A673 (cell line): ENCODE data around the gene PRKAG2. TPM values are rescaled to one million over a fixed set of nuclear protein-coding genes. Genes with fewer than 3 reads are reported as not detected.

ENCODE experiments used
- BruUV-seq: library from RNA; stranded (reverse); fragments of 400-500 nt; replicated peaks from 2 replicates; lab custom pipeline; 2021; lab: Mats Ljungman, UMichigan
- CTCF ChIA-PET: fragments of 300-600 bp; sonication (Branson Sonifier 250); formaldehyde crosslinking; loops from one replicate; lab custom pipeline; 2022; ENCODE audit warnings: antibody characterized with exemption; lab: Charles Lee
- POLR2A ChIA-PET: fragments of 300-600 bp; sonication (Branson Sonifier 250); formaldehyde crosslinking; loops from one replicate; lab custom pipeline; 2022; ENCODE audit warnings: antibody characterized with exemption; ENCODE audit not compliant: low non-redundant PET; lab: Charles Lee
- DNase-seq: peaks from one replicate; pipeline ENCODE4 v3.0.0-alpha.2; 2015; ENCODE audit warnings: low spot score
- H3K27ac ChIP-seq: fragments of 200-600 bp; sonication (generic); 2 replicates; pipeline ENCODE4 v1.5.1; 2016; ENCODE audit warnings: mixed run types, low read depth, mild to moderate bottlenecking, mixed read lengths, antibody characterized with exemption, low read length; ENCODE audit not compliant: poor library complexity, severe bottlenecking
- H3K27me3 ChIP-seq: fragments of 200-600 bp; sonication (generic); replicated peaks from 2 replicates; pipeline ENCODE4 v1.6.1; 2017; ENCODE audit warnings: mixed run types, low read depth, mild to moderate bottlenecking, mixed read lengths, antibody characterized with exemption, low read length; ENCODE audit not compliant: insufficient read depth, poor library complexity
- H3K36me3 ChIP-seq: fragments of 200-600 bp; sonication (generic); 2 replicates; pipeline ENCODE4 v1.6.1; 2016; ENCODE audit warnings: mixed run types, mild to moderate bottlenecking, mixed read lengths, antibody characterized with exemption, low read length; ENCODE audit not compliant: insufficient read depth, poor library complexity, severe bottlenecking
- H3K4me1 ChIP-seq: fragments of 200-600 bp; sonication (generic); 2 replicates; pipeline ENCODE4 v1.6.1; 2017; ENCODE audit warnings: mixed run types, mild to moderate bottlenecking, mixed read lengths, antibody characterized with exemption, low read length; ENCODE audit not compliant: insufficient read depth, poor library complexity, severe bottlenecking
- H3K4me3 ChIP-seq: fragments of 200-600 bp; sonication (generic); 2 replicates; pipeline ENCODE4 v1.5.1; 2016; ENCODE audit warnings: low read depth, mixed run types, mild to moderate bottlenecking, mixed read lengths, low read length; ENCODE audit not compliant: poor library complexity, severe bottlenecking
- H3K9me3 ChIP-seq: fragments of 200-600 bp; sonication (generic); 2 replicates; pipeline ENCODE4 v1.6.1; 2016; ENCODE audit warnings: mixed run types, low read depth, mild to moderate bottlenecking, mixed read lengths, antibody characterized with exemption, low read length; ENCODE audit not compliant: poor library complexity, severe bottlenecking
- EZH2 ChIP-seq: fragments of 200-600 bp; sonication (generic); IDR thresholded peaks from 2 replicates; pipeline ENCODE4 v1.6.1; 2017; ENCODE audit warnings: borderline replicate concordance, low read depth, mild to moderate bottlenecking, mixed read lengths, antibody characterized with exemption, low read length; ENCODE audit not compliant: poor library complexity, severe bottlenecking
- intact Hi-C: fragments of 100-400 bp; cut with micrococcal nuclease; formaldehyde crosslinking; loops from one replicate; pipeline ENCODE4 v1.10.0; 2022; ENCODE audit not compliant: unreplicated experiment
- total RNA-seq: library from RNA; stranded (reverse); gene quantifications from 2 replicates; pipeline ENCODE4 v1.2.3, GENCODE V29; 2021
- TF ChIP-seq, protein P1 (sequence below): fragments of 300-800, 200-600 bp; sonication (generic); conservative IDR thresholded peaks from 2 replicates; pipeline ENCODE4 v1.5.1; 2017; ENCODE audit warnings: low read depth, mild to moderate bottlenecking, antibody characterized with exemption, low read length, moderate library complexity, mixed read lengths

PRKAG2 gene
- total RNA-seq, 1 experiment from 2014 or later = 11.6 TPM

DNA sequence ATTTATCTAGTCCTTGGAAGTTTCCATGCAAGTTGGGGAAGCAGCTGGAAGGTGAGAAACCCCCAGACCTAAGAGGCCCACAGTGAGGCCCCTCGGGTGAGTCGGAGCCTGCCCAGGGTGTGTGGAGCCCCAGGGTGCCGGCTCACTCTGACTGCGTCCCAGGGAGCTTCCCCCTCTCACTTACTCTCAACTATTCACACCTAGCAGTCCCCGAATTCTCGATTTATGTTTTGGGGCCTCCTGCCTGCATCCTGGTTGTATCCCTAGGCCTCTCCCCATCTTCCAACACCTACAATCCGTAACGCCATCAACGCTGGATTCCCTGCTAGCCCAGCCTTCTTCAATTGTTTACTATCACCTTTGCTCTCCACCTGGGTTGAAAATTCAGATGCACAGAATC is 63.9 kb downstream of the PRKAG2 start:
- H3K9me3 ChIP-seq = no peaks in the 10 kb centered on the region
- no peak overlapping the region for H3K27ac ChIP-seq
- no peak overlapping the region for H3K4me3 ChIP-seq
- no peaks in the 10 kb centered on the region for H3K27me3 ChIP-seq
- CTCF ChIA-PET = no interaction called here
- peaks cover 18% of the 10 kb centered on the region for H3K4me1 ChIP-seq
- POLR2A ChIA-PET = no interaction called here
- no peak for DNase-seq
- TF ChIP-seq EZH2 = no peak
- TF ChIP-seq, protein P1, sequence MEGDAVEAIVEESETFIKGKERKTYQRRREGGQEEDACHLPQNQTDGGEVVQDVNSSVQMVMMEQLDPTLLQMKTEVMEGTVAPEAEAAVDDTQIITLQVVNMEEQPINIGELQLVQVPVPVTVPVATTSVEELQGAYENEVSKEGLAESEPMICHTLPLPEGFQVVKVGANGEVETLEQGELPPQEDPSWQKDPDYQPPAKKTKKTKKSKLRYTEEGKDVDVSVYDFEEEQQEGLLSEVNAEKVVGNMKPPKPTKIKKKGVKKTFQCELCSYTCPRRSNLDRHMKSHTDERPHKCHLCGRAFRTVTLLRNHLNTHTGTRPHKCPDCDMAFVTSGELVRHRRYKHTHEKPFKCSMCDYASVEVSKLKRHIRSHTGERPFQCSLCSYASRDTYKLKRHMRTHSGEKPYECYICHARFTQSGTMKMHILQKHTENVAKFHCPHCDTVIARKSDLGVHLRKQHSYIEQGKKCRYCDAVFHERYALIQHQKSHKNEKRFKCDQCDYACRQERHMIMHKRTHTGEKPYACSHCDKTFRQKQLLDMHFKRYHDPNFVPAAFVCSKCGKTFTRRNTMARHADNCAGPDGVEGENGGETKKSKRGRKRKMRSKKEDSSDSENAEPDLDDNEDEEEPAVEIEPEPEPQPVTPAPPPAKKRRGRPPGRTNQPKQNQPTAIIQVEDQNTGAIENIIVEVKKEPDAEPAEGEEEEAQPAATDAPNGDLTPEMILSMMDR = no peak
- intact Hi-C loops = no loop called here
- no peaks in the 10 kb centered on the region for H3K36me3 ChIP-seq
- BruUV-seq = no TSS peak

DNA sequence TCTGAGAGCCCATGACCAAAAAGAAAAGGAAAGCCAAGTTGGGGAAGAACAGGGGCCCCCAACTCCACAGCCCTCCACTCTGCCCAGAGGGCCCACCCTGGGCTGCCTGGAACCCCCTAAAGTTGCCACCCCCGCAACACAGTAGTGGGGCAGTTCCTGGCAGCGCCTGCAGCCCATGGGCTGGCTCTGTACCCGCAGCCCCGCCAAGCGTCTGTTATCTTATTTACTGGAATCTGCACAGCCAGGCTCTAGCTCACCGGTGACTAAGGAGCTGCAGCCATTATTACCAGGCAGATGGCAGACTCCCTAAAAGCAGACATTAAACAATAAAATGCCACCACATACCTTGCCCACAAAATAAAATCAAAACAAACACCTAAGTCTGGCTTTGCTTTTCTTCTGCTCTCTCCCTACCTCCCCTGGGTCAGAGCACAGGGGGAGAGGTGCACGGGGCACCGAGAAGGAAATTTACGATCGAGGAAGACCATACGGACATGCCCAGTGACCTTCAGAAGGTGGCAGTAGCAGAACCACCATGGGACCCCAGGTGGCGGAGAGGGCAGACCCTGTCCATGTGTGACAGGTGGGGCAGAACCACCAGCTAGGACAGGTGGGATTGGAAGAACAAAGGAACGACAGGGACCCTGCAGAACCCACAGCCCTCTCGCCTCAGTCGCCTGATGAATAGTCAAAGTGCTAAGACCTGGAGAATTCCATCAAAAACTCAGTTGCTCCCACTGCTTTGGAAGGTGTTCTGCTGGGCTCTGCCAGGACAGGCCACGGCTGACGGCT is 66.3 kb downstream of the PRKAG2 start:
- CTCF ChIA-PET = no interaction called here
- H3K36me3 ChIP-seq = no peaks in the 10 kb centered on the region
- DNase-seq = no peak

DNA sequence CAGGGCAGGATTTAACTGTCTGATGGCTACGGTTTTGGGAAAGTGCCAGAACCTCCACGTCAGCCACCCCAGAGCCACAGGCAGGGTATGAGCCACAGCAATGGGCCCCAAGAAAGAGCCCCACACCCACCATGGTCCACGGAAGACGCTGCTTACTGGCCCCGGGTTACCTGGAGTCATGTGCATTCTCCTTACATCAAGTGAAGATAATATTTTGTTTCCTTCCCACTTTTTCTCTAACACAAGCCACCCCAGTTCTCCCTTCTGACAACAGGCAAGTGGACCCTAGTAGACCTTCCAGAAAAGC is 67.1 kb downstream of the PRKAG2 start:
- TF ChIP-seq, protein P1 = no peak
- no peak for TF ChIP-seq EZH2
- H3K27me3 ChIP-seq = no peaks in the 10 kb centered on the region
- no peak for DNase-seq
- no TSS peak for BruUV-seq
- no peak overlapping the region for H3K27ac ChIP-seq
- ChIA-PET CTCF (no interaction called here), POLR2A (no interaction called here)
- H3K4me1 ChIP-seq = peaks cover 27% of the 10 kb centered on the region
- no peaks in the 10 kb centered on the region for H3K9me3 ChIP-seq
- H3K4me3 ChIP-seq = no peak overlapping the region
- no peaks in the 10 kb centered on the region for H3K36me3 ChIP-seq
- intact Hi-C loops = no loop called here

More for the DNA sequence above, 66.3 kb downstream of the PRKAG2 start:
- no TSS peak for BruUV-seq
- Histone ChIP-seq H3K9me3 (no peaks in the 10 kb centered on the region), H3K27me3 (no peaks in the 10 kb centered on the region), H3K4me3 (no peak overlapping the region), H3K27ac (no peak overlapping the region), H3K4me1 (peaks cover 27% of the 10 kb centered on the region)
- intact Hi-C loops = no loop called here
- TF ChIP-seq, protein P1 = no peak
- TF ChIP-seq EZH2 = no peak
- POLR2A ChIA-PET = no interaction called here
